Neural cell (in vitro differentiated cells): Measurements from ENCODE around the gene B4GALT2.

Experiments used
- EP300 ChIP-seq: fragments of 450-650 bp; conservative IDR thresholded peaks from 2 replicates; pipeline ENCODE4 v1.6.1; 2014; ENCODE audit warnings: antibody characterized with exemption, mild to moderate bottlenecking, moderate library complexity; ENCODE audit not compliant: poor library complexity, severe bottlenecking
- EZH2 ChIP-seq: fragments of 200-600, 300-800 bp; shearing (Covaris generic), sonication (generic); IDR thresholded peaks from 2 replicates; pipeline ENCODE4 v1.6.1; 2014; ENCODE audit warnings: antibody characterized with exemption, low read length, borderline replicate concordance, mild to moderate bottlenecking; ENCODE audit not compliant: insufficient read depth, poor library complexity, severe bottlenecking
- MXI1 ChIP-seq: fragments of 450-650 bp; conservative IDR thresholded peaks from 2 replicates; pipeline ENCODE4 v1.6.1; 2014; ENCODE audit warnings: antibody characterized with exemption, mild to moderate bottlenecking; ENCODE audit not compliant: poor library complexity, severe bottlenecking
- POLR2AphosphoS5 ChIP-seq: IDR thresholded peaks from 2 replicates; pipeline ENCODE4 v1.6.1; 2012
- RAD21 ChIP-seq: fragments of 450-650 bp; conservative IDR thresholded peaks from 2 replicates; pipeline ENCODE4 v1.6.1; 2014; ENCODE audit warnings: antibody characterized with exemption, mild to moderate bottlenecking, moderate library complexity
- SMC3 ChIP-seq: fragments of 450-650 bp; conservative IDR thresholded peaks from 2 replicates; pipeline ENCODE4 v1.6.1; 2014; ENCODE audit warnings: antibody characterized with exemption, mild to moderate bottlenecking, moderate library complexity; ENCODE audit not compliant: poor library complexity
- TAF1 ChIP-seq: IDR thresholded peaks from 2 replicates; pipeline ENCODE4 v1.6.1; 2012; ENCODE audit warnings: low read depth
- TF ChIP-seq, protein P1 (sequence below): fragments of 450-650 bp; IDR thresholded peaks from 2 replicates; pipeline ENCODE4 v1.5.1; 2014; ENCODE audit warnings: antibody characterized with exemption, mild to moderate bottlenecking, moderate library complexity; ENCODE audit not compliant: poor library complexity, severe bottlenecking
- TF ChIP-seq, protein P2 (sequence below): IDR thresholded peaks from 2 replicates; pipeline ENCODE4 v1.6.1; 2012; ENCODE audit warnings: borderline replicate concordance

DNA sequence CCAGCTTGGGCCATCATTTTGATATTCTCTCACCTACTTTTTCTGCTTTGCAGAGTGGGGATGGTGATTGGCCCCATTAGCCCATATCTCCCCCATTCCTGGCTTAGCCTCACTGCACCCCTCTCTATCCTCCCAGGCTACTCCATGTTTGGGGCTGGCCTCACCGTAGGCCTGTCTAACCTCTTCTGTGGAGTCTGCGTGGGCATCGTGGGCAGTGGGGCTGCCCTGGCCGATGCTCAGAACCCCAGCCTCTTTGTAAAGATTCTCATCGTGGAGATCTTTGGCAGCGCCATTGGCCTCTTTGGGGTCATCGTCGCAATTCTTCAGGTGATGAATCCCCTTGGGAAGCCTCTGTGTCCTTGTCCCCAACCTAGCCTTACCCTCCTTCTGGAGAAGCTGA is 2.1 kb upstream of the B4GALT2 start:
- TF ChIP-seq, protein P1, sequence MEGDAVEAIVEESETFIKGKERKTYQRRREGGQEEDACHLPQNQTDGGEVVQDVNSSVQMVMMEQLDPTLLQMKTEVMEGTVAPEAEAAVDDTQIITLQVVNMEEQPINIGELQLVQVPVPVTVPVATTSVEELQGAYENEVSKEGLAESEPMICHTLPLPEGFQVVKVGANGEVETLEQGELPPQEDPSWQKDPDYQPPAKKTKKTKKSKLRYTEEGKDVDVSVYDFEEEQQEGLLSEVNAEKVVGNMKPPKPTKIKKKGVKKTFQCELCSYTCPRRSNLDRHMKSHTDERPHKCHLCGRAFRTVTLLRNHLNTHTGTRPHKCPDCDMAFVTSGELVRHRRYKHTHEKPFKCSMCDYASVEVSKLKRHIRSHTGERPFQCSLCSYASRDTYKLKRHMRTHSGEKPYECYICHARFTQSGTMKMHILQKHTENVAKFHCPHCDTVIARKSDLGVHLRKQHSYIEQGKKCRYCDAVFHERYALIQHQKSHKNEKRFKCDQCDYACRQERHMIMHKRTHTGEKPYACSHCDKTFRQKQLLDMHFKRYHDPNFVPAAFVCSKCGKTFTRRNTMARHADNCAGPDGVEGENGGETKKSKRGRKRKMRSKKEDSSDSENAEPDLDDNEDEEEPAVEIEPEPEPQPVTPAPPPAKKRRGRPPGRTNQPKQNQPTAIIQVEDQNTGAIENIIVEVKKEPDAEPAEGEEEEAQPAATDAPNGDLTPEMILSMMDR = no peak
- TF ChIP-seq SMC3 (no peak), EP300 (no peak), EZH2 (no peak), POLR2AphosphoS5 (no peak), RAD21 (no peak), TAF1 (no peak), MXI1 (no peak)
- TF ChIP-seq, protein P2, sequence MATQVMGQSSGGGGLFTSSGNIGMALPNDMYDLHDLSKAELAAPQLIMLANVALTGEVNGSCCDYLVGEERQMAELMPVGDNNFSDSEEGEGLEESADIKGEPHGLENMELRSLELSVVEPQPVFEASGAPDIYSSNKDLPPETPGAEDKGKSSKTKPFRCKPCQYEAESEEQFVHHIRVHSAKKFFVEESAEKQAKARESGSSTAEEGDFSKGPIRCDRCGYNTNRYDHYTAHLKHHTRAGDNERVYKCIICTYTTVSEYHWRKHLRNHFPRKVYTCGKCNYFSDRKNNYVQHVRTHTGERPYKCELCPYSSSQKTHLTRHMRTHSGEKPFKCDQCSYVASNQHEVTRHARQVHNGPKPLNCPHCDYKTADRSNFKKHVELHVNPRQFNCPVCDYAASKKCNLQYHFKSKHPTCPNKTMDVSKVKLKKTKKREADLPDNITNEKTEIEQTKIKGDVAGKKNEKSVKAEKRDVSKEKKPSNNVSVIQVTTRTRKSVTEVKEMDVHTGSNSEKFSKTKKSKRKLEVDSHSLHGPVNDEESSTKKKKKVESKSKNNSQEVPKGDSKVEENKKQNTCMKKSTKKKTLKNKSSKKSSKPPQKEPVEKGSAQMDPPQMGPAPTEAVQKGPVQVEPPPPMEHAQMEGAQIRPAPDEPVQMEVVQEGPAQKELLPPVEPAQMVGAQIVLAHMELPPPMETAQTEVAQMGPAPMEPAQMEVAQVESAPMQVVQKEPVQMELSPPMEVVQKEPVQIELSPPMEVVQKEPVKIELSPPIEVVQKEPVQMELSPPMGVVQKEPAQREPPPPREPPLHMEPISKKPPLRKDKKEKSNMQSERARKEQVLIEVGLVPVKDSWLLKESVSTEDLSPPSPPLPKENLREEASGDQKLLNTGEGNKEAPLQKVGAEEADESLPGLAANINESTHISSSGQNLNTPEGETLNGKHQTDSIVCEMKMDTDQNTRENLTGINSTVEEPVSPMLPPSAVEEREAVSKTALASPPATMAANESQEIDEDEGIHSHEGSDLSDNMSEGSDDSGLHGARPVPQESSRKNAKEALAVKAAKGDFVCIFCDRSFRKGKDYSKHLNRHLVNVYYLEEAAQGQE = no peak
